ENCODE measurements around the gene WDR13.

WDR13 gene

DNA sequence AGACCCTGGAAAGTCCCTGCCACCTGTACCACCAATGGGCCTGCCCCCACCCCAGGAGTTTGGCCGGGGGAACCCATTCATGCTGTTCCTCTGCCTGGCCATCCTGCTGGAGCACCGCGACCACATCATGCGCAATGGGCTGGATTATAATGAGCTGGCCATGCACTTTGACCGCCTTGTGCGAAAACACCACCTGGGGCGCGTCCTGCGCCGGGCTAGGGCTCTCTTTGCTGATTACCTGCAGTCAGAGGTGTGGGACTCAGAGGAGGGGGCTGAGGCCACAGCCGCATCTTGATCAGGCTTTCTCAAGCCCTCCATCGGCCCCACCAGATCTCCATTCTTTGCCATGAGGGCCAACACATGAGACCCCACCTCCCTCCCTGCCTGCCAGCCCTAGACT lies 36.6 kb upstream of the WDR13 start:
- DNase-seq, result no peak
- Histone ChIP-seq H3K4me3 (ENCODE audit: low read depth, low read length) (no peak overlapping the region), H3K27ac (no peak overlapping the region), H3K36me3 (replicated peaks) (peaks cover 8% of the 10 kb centered on the region), H3K27me3 (replicated peaks) (no peaks in the 10 kb centered on the region)
- TF ChIP-seq, protein P1, sequence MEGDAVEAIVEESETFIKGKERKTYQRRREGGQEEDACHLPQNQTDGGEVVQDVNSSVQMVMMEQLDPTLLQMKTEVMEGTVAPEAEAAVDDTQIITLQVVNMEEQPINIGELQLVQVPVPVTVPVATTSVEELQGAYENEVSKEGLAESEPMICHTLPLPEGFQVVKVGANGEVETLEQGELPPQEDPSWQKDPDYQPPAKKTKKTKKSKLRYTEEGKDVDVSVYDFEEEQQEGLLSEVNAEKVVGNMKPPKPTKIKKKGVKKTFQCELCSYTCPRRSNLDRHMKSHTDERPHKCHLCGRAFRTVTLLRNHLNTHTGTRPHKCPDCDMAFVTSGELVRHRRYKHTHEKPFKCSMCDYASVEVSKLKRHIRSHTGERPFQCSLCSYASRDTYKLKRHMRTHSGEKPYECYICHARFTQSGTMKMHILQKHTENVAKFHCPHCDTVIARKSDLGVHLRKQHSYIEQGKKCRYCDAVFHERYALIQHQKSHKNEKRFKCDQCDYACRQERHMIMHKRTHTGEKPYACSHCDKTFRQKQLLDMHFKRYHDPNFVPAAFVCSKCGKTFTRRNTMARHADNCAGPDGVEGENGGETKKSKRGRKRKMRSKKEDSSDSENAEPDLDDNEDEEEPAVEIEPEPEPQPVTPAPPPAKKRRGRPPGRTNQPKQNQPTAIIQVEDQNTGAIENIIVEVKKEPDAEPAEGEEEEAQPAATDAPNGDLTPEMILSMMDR (IDR thresholded peaks at IDR 0.05; ENCODE audit: low read depth, low read length, missing control alignments), result no peak
- in situ Hi-C loops (cut with HindIII; ENCODE audit: low pct_ligation_motif_present, low sequenced_read_pairs), result no loop called here

DNA sequence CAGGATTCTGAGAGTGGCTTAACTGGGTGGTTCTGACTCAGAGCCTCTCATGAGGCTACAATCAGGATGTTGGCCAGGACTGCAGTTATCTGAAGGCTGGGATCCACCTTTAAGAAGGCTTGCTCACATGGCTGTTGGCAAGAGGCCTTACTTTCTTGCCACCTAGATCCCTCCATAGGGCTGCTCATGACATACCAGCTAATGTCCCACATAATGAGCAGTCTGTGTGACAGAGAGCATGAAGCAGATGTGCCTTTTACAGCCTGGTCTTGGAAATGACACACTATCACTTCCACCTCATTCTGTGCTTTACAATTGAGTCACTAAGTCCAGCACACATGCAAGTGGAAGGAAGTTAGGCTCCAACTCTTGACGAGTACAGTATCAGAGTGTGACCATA lies 27.3 kb upstream of the WDR13 start:
- peak; percentile 31 for DNase-seq
- Histone ChIP-seq H3K27me3 (replicated peaks) (no peaks in the 10 kb centered on the region), H3K4me3 (ENCODE audit: low read depth, low read length) (no peak overlapping the region), H3K27ac (no peak overlapping the region), H3K36me3 (replicated peaks) (peaks cover 1% of the 10 kb centered on the region)
- TF ChIP-seq, protein P1 (IDR thresholded peaks at IDR 0.05; ENCODE audit: low read depth, low read length, missing control alignments), result no peak
- in situ Hi-C loops (cut with HindIII; ENCODE audit: low pct_ligation_motif_present, low sequenced_read_pairs), result no loop called here

DNA sequence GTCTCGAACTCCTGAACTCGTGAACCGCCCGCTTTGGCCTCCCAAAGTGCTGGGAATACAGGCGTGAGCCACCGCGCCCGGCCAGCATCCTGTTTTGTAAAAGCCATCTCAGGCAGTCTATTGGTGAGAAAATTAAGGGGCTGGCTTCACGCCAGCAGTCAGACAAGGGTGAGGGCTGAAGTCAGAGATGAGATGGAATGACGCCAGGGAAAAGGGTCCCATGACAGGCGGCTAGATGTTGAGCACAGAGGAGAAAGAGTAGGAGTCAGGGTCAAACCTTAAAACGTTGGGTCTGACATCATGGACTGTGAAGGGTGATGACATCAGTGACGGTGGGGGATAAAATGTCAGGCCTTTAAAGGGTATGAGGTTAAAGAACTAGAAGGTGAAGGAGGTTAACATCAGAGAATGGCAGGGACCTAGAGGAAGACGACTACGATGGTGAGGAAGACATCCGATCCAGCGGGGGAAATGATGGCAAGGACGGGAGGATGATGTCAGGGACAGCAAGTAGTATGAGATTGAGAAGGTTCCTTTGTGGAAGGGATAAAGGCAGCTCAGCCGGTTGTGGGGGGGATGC lies 23.5 kb upstream of the WDR13 start:
- peak; percentile 22 for DNase-seq
- H3K36me3 ChIP-seq (replicated peaks), result peaks cover 34% of the 10 kb centered on the region
- no peaks in the 10 kb centered on the region for H3K27me3 ChIP-seq (replicated peaks)
- in situ Hi-C loops (cut with HindIII; ENCODE audit: low pct_ligation_motif_present, low sequenced_read_pairs), result no loop called here
- TF ChIP-seq, protein P1 (IDR thresholded peaks at IDR 0.05; ENCODE audit: low read depth, low read length, missing control alignments), result no peak
- peak overlapping the region; percentile 99 for H3K27ac ChIP-seq
- H3K4me3 ChIP-seq (ENCODE audit: low read depth, low read length), result peak overlapping the region; percentile 80

DNA sequence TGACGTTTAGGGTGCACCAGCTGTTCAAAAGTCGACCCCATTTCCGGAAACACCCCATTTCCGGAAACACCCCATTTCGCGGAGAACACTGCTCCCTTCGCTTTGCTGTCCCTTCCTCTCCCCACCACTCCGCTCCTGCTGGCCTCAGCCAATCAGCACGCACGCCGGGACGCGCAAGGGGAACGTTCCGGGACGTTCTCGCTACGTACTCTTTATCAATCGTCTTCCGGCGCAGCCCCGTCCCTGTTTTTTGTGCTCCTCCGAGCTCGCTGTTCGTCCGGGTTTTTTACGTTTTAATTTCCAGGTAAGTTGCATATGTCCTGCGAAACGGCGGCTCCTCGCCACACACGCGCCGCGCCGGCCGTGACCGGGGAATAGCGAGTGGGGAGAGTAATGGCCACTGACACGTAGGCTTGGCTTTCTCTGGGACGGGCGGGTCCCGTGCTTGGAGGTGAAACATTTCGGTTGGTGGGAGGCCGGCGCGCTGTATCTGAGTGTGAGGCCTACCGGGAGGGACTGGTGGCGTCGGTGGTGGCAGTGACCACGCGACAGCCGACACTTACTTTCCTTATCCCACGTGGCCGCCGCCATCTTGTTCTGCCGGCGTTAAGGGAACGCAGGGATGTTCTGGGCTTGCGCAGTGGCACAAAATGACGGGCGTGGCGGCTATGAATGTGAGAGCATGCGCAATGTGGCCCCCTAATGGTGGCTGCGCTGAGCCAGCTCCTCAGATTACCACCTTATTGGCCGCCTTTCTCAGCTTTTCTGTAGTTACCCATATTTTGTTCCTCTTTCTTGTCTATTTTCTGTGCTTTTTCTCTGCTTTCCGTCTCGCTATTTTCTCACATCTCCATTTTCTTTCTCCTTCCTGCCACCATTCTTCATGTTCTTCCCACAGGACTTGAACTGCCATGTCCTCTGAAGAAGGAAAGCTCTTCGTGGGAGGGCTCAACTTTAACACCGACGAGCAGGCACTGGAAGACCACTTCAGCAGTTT lies 22.7 kb upstream of the WDR13 start, which contains the start of gene RBM3:
TSS of gene RBM3 (plus strand) at position 215 of the 997 bp plus-strand sequence. CDS start at position 912, 697 bp downstream.
- Histone ChIP-seq H3K4me3 (ENCODE audit: low read depth, low read length) (peak within 1 kb of the TSS; percentile 80), H3K36me3 (replicated peaks) (peaks cover 40% of the 10 kb centered on the region), H3K27ac (peak within 1 kb of the TSS; percentile 99), H3K27me3 (replicated peaks) (no peaks in the 10 kb centered on the region)
- DNase-seq, result peak; percentile 91
- TF ChIP-seq, protein P1 (IDR thresholded peaks at IDR 0.05; ENCODE audit: low read depth, low read length, missing control alignments), result peak; percentile 53
- in situ Hi-C loops (cut with HindIII; ENCODE audit: low pct_ligation_motif_present, low sequenced_read_pairs), result no loop called here

DNA sequence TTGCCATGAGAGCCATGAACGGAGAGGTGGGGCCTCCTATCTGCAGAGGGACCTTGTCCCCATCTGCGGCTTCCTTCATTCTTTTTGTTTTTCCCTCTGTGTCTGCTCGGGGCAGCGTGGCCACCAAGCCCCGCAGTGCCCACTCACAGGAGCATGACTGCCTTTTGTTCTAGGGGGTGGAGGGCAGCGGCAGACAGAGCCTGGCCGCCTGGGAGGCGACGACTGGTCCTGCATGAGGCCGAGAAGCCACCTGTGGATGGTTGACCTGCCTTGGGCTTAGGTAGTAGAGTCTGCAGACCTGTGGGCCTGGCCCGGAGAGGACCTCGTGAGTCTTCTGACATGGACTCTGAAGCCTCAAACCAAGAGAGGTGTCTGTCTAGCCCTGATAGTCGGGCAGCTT lies 21.6 kb upstream of the WDR13 start:
- no peaks in the 10 kb centered on the region for H3K27me3 ChIP-seq (replicated peaks)
- TF ChIP-seq, protein P1 (IDR thresholded peaks at IDR 0.05; ENCODE audit: low read depth, low read length, missing control alignments), result no peak
- H3K4me3 ChIP-seq (ENCODE audit: low read depth, low read length), result peak overlapping the region; percentile 80
- in situ Hi-C loops (cut with HindIII; ENCODE audit: low pct_ligation_motif_present, low sequenced_read_pairs), result no loop called here
- DNase-seq, result no peak
- peak overlapping the region; percentile 99 for H3K27ac ChIP-seq
- H3K36me3 ChIP-seq (replicated peaks), result peaks cover 45% of the 10 kb centered on the region
